PC-9 (cell line): ENCODE data around the gene CLIP1.

ENCODE experiments used
- CTCF ChIP-seq: fragments of 200-600 bp; sonication (generic); conservative IDR thresholded peaks from 2 replicates; pipeline ENCODE4 v1.6.1; 2017; ENCODE audit warnings: mixed run types, antibody characterized with exemption, mild to moderate bottlenecking, moderate library complexity
- EZH2 ChIP-seq: fragments of 200-600 bp; sonication (generic); IDR thresholded peaks from 2 replicates; pipeline ENCODE4 v1.8.0; 2017; ENCODE audit warnings: antibody characterized with exemption, low read depth

GRCh38 chr12:122366685-122367475, 55.6 kb downstream of the CLIP1 start:
- TF ChIP-seq CTCF: no peak
- TF ChIP-seq EZH2: no peak
